ENCODE data around the gene GRIK3. TPM values are rescaled to one million over a fixed set of nuclear protein-coding genes. Genes with fewer than 3 reads are reported as not detected.

The GRIK3 gene
- total and polyA plus RNA-seq, 2 of the 8 experiments (the other 6 are each of a cell fraction or from before 2014, with no cell fraction given) = 2.1 to 3.4 TPM

GRCh38 chr1:37058424-37058988 lies 24.2 kb upstream of the GRIK3 start:
- Histone ChIP-seq H3K4me3 (ENCODE audit: extremely low read depth in 1 of 4, insufficient read depth in 2 of 4, low read depth in 3 of 4, low read length in 4 of 4) (no peak overlapping the region), H3K23ac (ENCODE audit: insufficient read length) (no peak overlapping the region), H4K91ac (replicated peaks; ENCODE audit: insufficient read length, low read length) (no peak overlapping the region), H3K79me1 (ENCODE audit: low read depth, low read length) (no peaks in the 10 kb centered on the region), H2BK12ac (ENCODE audit: low read depth, low read length) (no peak overlapping the region), H2BK15ac (ENCODE audit: low read length) (no peak overlapping the region), H2AFZ (ENCODE audit: low read length) (no peak overlapping the region), H3K4me1 (replicated peaks in 1 of 4; ENCODE audit: control insufficient read depth in 3 of 4, insufficient read depth in 4 of 4, low read length in 3 of 4) (peaks cover 0 to 4% (median 3%) of the 10 kb centered on the region in 4 experiments; a peak in 3 of 7 replicates), H2BK5ac (ENCODE audit: low read depth, low read length) (no peak overlapping the region), H3K23me2 (ENCODE audit: low read depth, low read length) (no peaks in the 10 kb centered on the region), H3K4me2 (ENCODE audit: insufficient read depth in 1 of 2, low read depth in 2 of 2, low read length in 2 of 2) (no peak overlapping the region), H4K20me1 (replicated peaks in 1 of 2; ENCODE audit: control insufficient read depth in 1 of 2, insufficient read depth in 2 of 2, low read length in 2 of 2) (no peaks in the 10 kb centered on the region), H3K4ac (replicated peaks; ENCODE audit: insufficient read length, low read depth, low read length) (no peak overlapping the region), H3K27me3 (replicated peaks in 1 of 4; ENCODE audit: control insufficient read depth in 3 of 4, extremely low read depth in 1 of 4, insufficient read depth in 3 of 4, low read length in 3 of 4) (no peaks in the 10 kb centered on the region), H3K79me2 (ENCODE audit: control insufficient read depth in 1 of 2, insufficient read depth in 2 of 2, low read length in 2 of 2) (no peaks in the 10 kb centered on the region), H3K56ac (replicated peaks; ENCODE audit: insufficient read length, low read depth, low read length) (no peak overlapping the region), H2AK5ac (ENCODE audit: low read depth, low read length) (no peak overlapping the region), H3K36me3 (ENCODE audit: control insufficient read depth in 2 of 4, insufficient read depth in 4 of 4, low read length in 3 of 4) (no peaks in the 10 kb centered on the region), H2BK120ac (replicated peaks; ENCODE audit: low read depth, low read length) (no peak overlapping the region), H4K8ac (ENCODE audit: extremely low read depth, insufficient read depth, low read length) (no peak overlapping the region), H2BK20ac (ENCODE audit: low read length) (no peak overlapping the region), H4K5ac (ENCODE audit: insufficient read length, low read depth, low read length) (no peak overlapping the region), H3K9me3 (ENCODE audit: insufficient read depth in 2 of 2, low read depth in 1 of 2, low read length in 1 of 2) (no peaks in the 10 kb centered on the region), H3K9ac (replicated peaks in 1 of 4; ENCODE audit: extremely low read depth in 1 of 4, low read depth in 3 of 4, low read length in 3 of 4) (no peak overlapping the region), H3K27ac (ENCODE audit: low read depth, low read length) (no peak overlapping the region), H3K14ac (ENCODE audit: insufficient read length) (no peak overlapping the region), H3K18ac (ENCODE audit: extremely low read depth, low read length) (no peak overlapping the region)
- FAIRE-seq (no peak), DNase-seq (ENCODE audit: low read depth in 1 of 2, low spot score in 2 of 2) (no peak)
- WGBS, 2 experiments (ENCODE audit: extremely low coverage in 1 of 2, insufficient coverage in 1 of 2, insufficient read length in 1 of 2, insufficient replicate concordance in 2 of 2, low coverage in 1 of 2, low lambda C conversion rate in 2 of 2, missing lambda C conversion rate in 1 of 2) = 87% methylated on average over 5 of the region's 5 CpGs; no CpG with 5 or more reads in 1 of the 2 experiments
- TF ChIP-seq KDM1A (IDR thresholded peaks at IDR 0.05; ENCODE audit: borderline replicate concordance, low read length) (peak; percentile 69; the same call in 1 of the 2 replicates), GTF2F1 (IDR thresholded peaks at IDR 0.05; ENCODE audit: borderline replicate concordance, low read depth, low read length) (no peak)
- CTCF ChIA-PET (ENCODE audit: partially characterized antibody) = no interaction called here
- POLR2A ChIA-PET (ENCODE audit: partially characterized antibody) = no interaction called here
